Stimulated activated naive CD8-positive, alpha-beta T cell treated with anti-CD3 and anti-CD28 coated beads, Interleukin-15, Interleukin-2, amounts not matched to agents 100 ng/mL and 50 ng/mL, for 24 hours (primary cell): ENCODE data around the gene GLB1L.

Experiments
- H3K27ac Mint-ChIP-seq: one replicate; pipeline ENCODE4 v1.8.0; 2021; ENCODE audit warnings: mild to moderate bottlenecking, mixed read lengths
- H3K27me3 Mint-ChIP-seq: one replicate; pipeline ENCODE4 v1.8.0; 2021; ENCODE audit warnings: mixed read lengths
- H3K36me3 Mint-ChIP-seq: one replicate; pipeline ENCODE4 v1.8.0; 2021; ENCODE audit warnings: low read depth, mixed read lengths
- H3K4me1 Mint-ChIP-seq: one replicate; pipeline ENCODE4 v1.8.0; 2021; ENCODE audit warnings: low read depth, mixed read lengths
- H3K4me3 Mint-ChIP-seq: one replicate; pipeline ENCODE4 v1.8.0; 2021; ENCODE audit warnings: mild to moderate bottlenecking, mixed read lengths
- H3K9me3 Mint-ChIP-seq: one replicate; pipeline ENCODE4 v1.8.0; 2021; ENCODE audit warnings: mixed read lengths

GLB1L gene

DNA sequence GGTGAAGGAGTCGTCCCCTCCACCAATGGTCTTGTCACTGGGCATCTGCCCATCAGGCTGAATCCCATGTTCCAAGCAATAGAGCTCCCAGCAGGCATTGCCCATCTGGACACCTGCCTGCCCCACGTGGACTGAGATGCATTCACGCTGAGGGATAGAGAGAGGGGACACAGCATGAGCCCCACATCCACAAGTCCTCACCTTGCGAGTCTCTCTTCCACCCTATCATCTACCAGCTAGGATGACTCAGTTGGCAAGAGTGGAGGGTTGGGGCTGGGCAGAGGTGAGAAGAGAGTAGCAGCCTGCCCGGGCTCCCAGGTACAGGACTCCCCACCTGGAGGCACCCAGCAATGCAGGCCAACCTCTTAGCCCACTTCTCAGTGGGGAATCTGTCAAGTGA lies 6.8 kb upstream of the GLB1L start:
- Mint-ChIP-seq H3K36me3 (peaks cover 47% of the 10 kb centered on the region), H3K27ac (peak overlapping the region; percentile 91), H3K4me1 (peaks cover 73% of the 10 kb centered on the region), H3K27me3 (no peaks in the 10 kb centered on the region), H3K9me3 (no peaks in the 10 kb centered on the region), H3K4me3 (peak overlapping the region; percentile 87)

GRCh38 chr2:219251656-219252055 lies 6.4 kb upstream of the GLB1L start:
- no peaks in the 10 kb centered on the region for H3K9me3 Mint-ChIP-seq
- H3K4me3 Mint-ChIP-seq, result peak overlapping the region; percentile 87
- peaks cover 78% of the 10 kb centered on the region for H3K4me1 Mint-ChIP-seq
- no peaks in the 10 kb centered on the region for H3K27me3 Mint-ChIP-seq
- H3K27ac Mint-ChIP-seq, result peak overlapping the region; percentile 91
- peaks cover 52% of the 10 kb centered on the region for H3K36me3 Mint-ChIP-seq

DNA sequence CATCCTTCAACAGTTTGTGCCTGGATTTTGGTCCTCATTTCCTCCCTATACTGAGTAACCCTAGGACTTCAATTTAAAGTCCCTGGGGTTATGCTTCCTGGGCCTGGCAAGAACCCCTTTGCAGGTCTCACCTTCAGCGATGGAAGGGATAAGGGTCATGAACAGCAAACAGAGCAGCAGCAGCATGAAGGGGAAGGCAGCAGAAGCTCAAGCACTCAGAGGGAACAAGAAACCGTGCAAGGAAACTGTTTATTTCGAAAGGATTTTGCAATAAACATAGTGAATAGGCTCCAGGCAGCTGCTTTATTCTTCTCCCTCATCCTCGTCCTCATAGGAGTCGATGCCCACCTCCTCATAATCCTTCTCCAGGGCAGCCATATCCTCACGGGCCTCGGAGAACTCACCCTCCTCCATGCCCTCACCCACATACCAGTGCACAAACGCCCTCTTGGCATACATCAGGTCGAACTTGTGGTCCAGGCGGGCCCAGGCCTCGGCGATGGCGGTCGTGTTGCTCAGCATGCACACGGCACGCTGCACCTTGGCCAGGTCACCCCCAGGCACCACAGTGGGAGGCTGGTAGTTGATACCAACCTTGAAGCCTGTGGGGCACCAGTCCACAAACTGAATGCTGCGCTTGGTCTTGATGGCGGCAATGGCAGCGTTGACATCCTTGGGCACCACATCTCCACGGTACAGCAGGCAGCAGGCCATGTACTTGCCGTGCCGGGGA lies 5.0 kb upstream of the GLB1L start:
- H3K4me3 Mint-ChIP-seq, result peak overlapping the region; percentile 87
- no peaks in the 10 kb centered on the region for H3K9me3 Mint-ChIP-seq
- H3K4me1 Mint-ChIP-seq, result peaks cover 78% of the 10 kb centered on the region
- H3K36me3 Mint-ChIP-seq, result peaks cover 52% of the 10 kb centered on the region
- H3K27me3 Mint-ChIP-seq, result no peaks in the 10 kb centered on the region
- H3K27ac Mint-ChIP-seq, result peak overlapping the region; percentile 24

DNA sequence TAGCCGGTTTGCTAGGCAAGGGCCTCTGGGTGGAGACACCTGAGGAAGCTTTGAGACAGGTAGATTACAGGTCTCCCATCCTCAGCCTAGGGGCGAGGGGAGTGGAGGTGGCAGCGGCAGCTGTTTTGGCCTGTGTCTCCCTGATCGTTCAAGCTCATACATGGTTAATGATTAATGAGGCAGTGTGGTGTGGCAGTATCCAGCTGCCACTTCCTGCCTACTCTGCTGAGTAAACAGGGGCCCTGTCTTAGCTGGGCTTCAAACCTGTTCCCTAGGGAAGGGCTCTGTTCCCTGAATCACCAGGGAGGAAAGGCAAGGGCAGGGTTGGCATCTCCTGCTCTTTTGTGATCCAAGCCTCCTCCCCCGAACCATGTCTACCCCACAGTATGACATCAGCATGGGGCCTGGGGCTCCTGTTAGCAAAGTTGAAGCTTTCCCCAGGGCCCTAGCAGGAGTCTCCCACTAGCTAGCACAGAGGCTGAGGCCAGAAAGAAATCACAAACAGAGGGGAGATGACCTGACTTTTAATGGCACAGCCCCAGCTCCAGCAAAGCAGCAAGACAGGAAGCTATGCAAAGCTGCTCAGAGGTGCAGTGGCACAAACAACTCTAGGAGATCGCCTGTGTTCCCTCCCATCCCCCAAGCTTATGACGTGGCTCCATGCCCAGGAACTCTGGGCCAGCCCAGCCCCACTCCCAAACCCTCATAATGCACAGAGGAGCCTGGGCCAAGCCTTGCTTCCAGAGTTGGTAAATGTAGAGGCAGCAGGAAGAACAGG lies 4.1 kb upstream of the GLB1L start:
- no peaks in the 10 kb centered on the region for H3K27me3 Mint-ChIP-seq
- peak overlapping the region; percentile 77 for H3K27ac Mint-ChIP-seq
- peak overlapping the region; percentile 87 for H3K4me3 Mint-ChIP-seq
- H3K36me3 Mint-ChIP-seq, result peaks cover 52% of the 10 kb centered on the region
- peaks cover 75% of the 10 kb centered on the region for H3K4me1 Mint-ChIP-seq
- no peaks in the 10 kb centered on the region for H3K9me3 Mint-ChIP-seq

DNA sequence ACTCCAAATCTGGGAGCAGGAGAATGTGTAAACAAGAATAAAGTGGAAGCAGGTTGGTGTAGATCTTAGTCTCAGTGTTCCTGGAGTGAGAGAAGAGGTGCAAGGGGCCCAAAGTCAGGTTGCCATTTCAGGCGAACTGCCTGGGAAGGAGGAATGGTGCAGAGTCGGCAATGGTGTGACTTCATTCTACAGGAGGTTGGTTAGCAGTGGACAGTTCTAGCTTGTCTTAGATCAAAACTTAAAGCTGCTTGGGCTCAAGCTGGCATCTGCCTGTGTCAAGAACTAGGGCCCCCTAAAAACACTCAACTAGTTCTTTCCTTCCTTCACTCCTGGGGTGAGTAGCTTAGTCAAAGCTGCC lies 3.6 kb upstream of the GLB1L start:
- H3K4me3 Mint-ChIP-seq, result peak overlapping the region; percentile 87
- H3K27me3 Mint-ChIP-seq, result no peaks in the 10 kb centered on the region
- peaks cover 79% of the 10 kb centered on the region for H3K4me1 Mint-ChIP-seq
- peaks cover 52% of the 10 kb centered on the region for H3K36me3 Mint-ChIP-seq
- peak overlapping the region; percentile 77 for H3K27ac Mint-ChIP-seq
- no peaks in the 10 kb centered on the region for H3K9me3 Mint-ChIP-seq

- peak overlapping the region; percentile 76 for H3K27ac Mint-ChIP-seq
- H3K4me3 Mint-ChIP-seq, result peak overlapping the region; percentile 92
- H3K36me3 Mint-ChIP-seq, result peaks cover 52% of the 10 kb centered on the region
- H3K4me1 Mint-ChIP-seq, result peaks cover 85% of the 10 kb centered on the region
- no peaks in the 10 kb centered on the region for H3K27me3 Mint-ChIP-seq
- no peaks in the 10 kb centered on the region for H3K9me3 Mint-ChIP-seq
Measured at GRCh38 chr2:219247678-219248642, 2.7 kb upstream of the GLB1L start.

GRCh38 chr2:219246559-219246958 lies 1.3 kb upstream of the GLB1L start:
- Mint-ChIP-seq H3K27me3 (no peaks in the 10 kb centered on the region), H3K27ac (peak overlapping the region; percentile 76), H3K36me3 (peaks cover 41% of the 10 kb centered on the region), H3K4me1 (peaks cover 73% of the 10 kb centered on the region), H3K4me3 (peak overlapping the region; percentile 92), H3K9me3 (no peaks in the 10 kb centered on the region)

DNA sequence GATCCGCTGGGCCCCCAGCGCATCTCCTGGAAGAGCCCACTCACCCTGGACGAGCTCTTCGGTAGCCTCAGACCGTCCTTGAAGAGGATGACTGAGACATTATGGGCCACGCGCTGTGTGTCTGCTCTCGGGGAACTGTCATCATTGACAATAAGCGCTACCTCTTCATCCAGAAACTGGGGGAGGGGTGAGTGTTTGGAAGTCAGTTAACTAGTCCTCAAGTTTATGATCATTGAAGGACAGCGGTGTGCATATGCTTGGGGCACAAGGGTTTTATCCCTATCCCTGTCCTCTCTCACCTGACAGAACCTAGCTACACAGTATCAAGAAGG lies 621 bp upstream of the GLB1L start:
- Mint-ChIP-seq H3K27ac (peak overlapping the region; percentile 96), H3K4me3 (peak overlapping the region; percentile 92), H3K36me3 (peaks cover 34% of the 10 kb centered on the region), H3K4me1 (peaks cover 67% of the 10 kb centered on the region), H3K9me3 (no peaks in the 10 kb centered on the region), H3K27me3 (no peaks in the 10 kb centered on the region)

DNA sequence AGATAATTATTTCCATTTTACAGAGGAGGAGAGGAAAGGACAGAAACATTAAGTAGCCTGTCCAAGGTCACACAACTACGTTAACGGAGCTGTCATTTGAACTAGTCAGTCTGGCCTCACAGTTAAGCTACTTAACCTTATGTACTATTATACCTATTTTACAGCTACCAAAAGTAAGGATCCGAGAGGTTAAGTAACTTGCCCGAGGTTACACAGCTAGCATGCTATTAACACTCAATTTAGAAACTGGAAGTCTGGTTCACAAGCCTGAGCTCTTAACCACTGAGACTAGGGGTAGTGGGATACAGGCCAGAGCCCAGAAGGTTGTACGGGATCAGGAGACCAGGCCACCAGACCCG lies 476 bp downstream of the GLB1L start:
- Mint-ChIP-seq H3K36me3 (peaks cover 23% of the 10 kb centered on the region), H3K4me3 (peak overlapping the region; percentile 92)

DNA sequence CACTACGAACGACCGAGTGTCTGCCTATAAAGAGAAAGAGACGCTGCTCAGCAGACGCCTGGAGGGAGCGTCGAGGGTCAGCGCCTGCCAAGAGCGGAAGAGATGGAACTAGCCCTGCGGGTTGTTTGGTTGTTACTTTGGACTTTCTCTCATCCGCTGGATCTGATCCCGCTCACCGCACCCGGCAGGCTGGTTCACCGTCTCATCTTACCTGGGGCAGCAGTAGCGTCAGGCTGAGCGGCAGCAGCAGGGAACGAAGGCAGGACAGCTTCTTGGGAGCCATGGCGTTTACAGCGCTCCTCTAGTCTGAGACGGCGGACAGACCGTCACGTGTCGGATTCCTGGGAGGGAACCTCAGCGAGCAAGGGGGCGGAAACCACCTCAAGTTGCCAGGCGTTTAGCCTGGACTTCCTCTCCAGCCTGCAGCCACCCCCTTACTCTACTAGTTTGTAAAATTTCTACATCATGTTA lies 1.9 kb downstream of the GLB1L start:
- H3K4me1 Mint-ChIP-seq, result peaks cover 41% of the 10 kb centered on the region
- H3K36me3 Mint-ChIP-seq, result peaks cover 11% of the 10 kb centered on the region
- H3K9me3 Mint-ChIP-seq, result no peaks in the 10 kb centered on the region
- H3K27me3 Mint-ChIP-seq, result no peaks in the 10 kb centered on the region
- H3K27ac Mint-ChIP-seq, result no peak overlapping the region
- peak overlapping the region; percentile 64 for H3K4me3 Mint-ChIP-seq

More for the DNA sequence above, 476 bp downstream of the GLB1L start:
- Mint-ChIP-seq H3K4me1 (peaks cover 56% of the 10 kb centered on the region), H3K27me3 (no peaks in the 10 kb centered on the region), H3K9me3 (no peaks in the 10 kb centered on the region), H3K27ac (peak overlapping the region; percentile 96)

GRCh38 chr2:219234331-219234730 lies 10.9 kb downstream of the GLB1L start:
- no peaks in the 10 kb centered on the region for H3K9me3 Mint-ChIP-seq
- H3K27ac Mint-ChIP-seq, result no peak overlapping the region
- peaks cover 78% of the 10 kb centered on the region for H3K36me3 Mint-ChIP-seq
- H3K27me3 Mint-ChIP-seq, result no peaks in the 10 kb centered on the region
- no peak overlapping the region for H3K4me3 Mint-ChIP-seq
- peaks cover 32% of the 10 kb centered on the region for H3K4me1 Mint-ChIP-seq

DNA sequence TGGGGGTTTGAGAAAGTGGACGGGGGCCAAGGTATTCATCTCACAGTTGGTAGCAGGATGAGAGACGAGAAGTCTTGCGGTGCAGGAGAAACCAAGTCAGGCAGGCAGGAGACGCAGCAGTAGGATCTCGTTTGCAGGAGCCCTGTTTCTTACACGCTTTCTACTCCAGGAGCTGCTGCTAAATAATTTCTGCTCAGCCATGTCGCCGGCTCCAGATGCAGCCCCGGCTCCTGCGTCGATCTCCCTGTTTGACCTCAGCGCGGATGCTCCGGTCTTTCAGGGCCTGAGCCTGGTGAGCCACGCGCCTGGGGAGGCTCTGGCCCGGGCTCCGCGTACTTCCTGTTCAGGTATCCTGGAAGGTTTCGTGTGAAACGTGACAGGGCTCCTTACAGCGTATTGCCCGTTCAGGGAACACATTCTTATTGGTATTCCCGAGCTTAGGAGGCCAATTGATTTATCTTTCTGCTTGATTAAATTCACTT lies 15.1 kb downstream of the GLB1L start:
- Mint-ChIP-seq H3K27ac (peak overlapping the region; percentile 100), H3K27me3 (no peaks in the 10 kb centered on the region), H3K36me3 (peaks cover 59% of the 10 kb centered on the region), H3K9me3 (no peaks in the 10 kb centered on the region), H3K4me3 (peak overlapping the region; percentile 100), H3K4me1 (peaks cover 54% of the 10 kb centered on the region)

DNA sequence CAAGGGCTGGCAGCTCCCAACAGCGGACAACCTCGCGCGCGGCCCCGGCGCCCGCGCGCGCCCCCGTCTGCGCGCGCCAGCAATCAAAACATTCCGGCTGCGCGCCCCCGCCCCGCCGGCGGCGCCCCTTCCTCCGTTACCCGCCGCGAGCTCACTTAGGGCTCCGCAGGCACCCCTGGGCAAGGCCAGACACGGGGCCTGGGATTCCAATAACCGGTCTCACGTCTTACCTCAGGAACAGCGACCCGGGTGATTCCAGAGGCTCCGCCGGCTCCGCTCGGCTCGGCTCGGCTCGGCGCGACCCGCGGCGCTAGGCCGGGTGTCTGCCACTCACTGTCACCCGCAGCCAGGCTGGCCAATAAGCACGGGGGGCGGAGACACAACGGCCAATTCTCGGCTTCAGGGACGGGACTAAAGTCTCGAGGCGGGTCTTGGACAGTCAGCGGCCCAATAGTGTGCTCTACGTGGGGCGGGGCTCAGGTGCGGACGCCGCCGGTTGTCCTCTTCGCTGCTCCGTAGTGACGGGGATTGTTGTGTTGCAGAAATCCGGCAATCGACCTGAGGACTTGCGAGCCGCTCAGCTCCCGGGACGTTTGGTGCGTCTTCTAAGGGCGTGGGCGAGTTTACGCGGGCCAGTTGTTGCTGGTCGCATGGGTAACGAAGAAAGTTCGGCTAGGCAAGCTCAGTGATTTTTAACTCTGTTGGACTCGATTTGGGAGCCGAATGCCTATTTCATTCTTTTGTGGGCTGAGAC lies 15.8 kb downstream of the GLB1L start, which contains the start of the genes ANKZF1 and ATG9A:
Gene ANKZF1, plus strand, starts transcription at position 502 of the 754 bp plus-strand sequence. CDS start 452 bp downstream, outside the sequence.
Gene ATG9A, minus strand, starts transcription at position 332 of the 754 bp plus-strand sequence. CDS start 1,612 bp downstream, outside the sequence.
- no peaks in the 10 kb centered on the region for H3K9me3 Mint-ChIP-seq
- H3K36me3 Mint-ChIP-seq, result peaks cover 61% of the 10 kb centered on the region
- peaks cover 58% of the 10 kb centered on the region for H3K4me1 Mint-ChIP-seq
- H3K27ac Mint-ChIP-seq, result peak within 1 kb of the TSS; percentile 100
- H3K27me3 Mint-ChIP-seq, result no peaks in the 10 kb centered on the region
- H3K4me3 Mint-ChIP-seq, result peak within 1 kb of the TSS; percentile 100

DNA sequence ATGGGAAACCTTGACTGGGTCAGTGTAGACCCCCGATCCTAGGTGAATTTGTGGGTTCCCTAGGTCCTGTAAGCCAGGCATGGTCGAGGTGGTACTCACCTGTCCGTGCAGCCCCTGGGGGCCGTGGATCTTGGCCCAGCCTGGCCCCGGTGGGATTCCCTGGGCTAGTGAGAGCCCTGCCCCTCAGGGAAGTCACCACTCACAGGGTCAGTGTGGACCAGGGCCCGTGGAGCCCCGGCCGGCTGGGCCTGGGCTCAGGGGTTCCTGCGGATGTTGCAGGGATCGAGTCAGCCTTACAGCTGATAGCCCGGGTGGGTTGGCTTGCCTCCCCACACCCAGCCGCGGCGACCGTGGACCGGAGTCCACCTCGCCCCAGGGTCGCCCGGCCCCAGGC lies 16.3 kb downstream of the GLB1L start:
- Mint-ChIP-seq H3K4me3 (peak overlapping the region; percentile 100), H3K4me1 (peaks cover 58% of the 10 kb centered on the region), H3K27me3 (no peaks in the 10 kb centered on the region), H3K27ac (peak overlapping the region; percentile 74), H3K36me3 (peaks cover 61% of the 10 kb centered on the region), H3K9me3 (no peaks in the 10 kb centered on the region)
